ENCODE measurements around the gene OSCAR. TPM values are rescaled to one million over a fixed set of nuclear protein-coding genes. Genes with fewer than 3 reads are reported as not detected.
A peak's percentile ranks its signal among the peaks of the same experiment; 100 is the strongest.

OSCAR gene
- total RNA-seq, 2 experiments from 2014 or later, result 0.17 to 0.36 TPM

DNA sequence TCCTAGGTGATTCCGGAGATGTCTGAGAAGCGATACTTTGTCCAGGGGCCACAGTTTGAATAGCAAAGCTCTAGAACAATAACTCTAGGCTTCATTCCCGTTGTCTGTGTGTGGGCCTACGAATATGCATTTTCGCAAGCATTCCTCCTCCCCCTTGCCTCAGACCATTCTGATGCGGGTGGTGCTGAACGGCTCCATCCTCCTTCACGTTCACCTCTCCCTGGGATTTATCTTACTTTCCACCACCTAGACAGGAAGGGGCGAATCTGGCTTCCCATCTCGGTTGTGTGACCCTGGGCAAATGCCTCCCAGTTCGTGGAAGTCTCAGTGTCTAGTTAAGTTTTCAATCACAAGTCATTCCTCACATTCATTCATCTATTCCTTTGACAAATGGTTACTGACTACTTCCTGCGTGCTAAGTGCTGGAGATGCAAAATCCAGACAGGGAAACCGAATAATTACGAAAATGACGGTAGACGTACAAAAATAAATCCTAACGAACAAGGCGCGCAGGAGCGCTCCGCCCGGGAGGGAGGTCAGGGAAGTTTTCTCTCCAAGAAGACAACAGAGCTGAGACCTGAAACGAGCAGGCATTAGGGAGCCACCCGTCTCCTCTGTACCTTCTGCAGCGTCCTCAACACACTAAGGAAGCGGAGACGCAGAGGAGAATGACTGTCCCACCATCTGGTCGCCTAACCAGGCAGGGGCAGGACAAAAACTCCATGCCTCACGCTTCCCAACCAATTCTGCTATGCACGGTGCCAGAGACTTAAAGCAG, 35.7 kb upstream of the OSCAR start:
- Mint-ChIP-seq H3K27ac (no peak overlapping the region), H3K27me3 (ENCODE audit: low read depth) (no peaks in the 10 kb centered on the region), H3K9me3 (no peaks in the 10 kb centered on the region), H3K4me3 (peak overlapping the region; percentile 83), H3K4me1 (ENCODE audit: low read depth) (peaks cover 35% of the 10 kb centered on the region), H3K36me3 (ENCODE audit: low read depth) (peaks cover 3% of the 10 kb centered on the region)
- CTCF ChIA-PET, result interaction anchor here (1.3 to 1.7 kb wide), 2 partner anchors 34 to 53 kb away, joined by 3 to 4 read pairs; partner anchors contain the start of gene MBOAT7
- DNase-seq, result peak; percentile 21
- intact Hi-C loops (cut with micrococcal nuclease), result loop anchor here (5.0 to 10.0 kb wide), 2 partner anchors 1119 to 1271 kb away; partner anchors contain the start of genes PPP6R1 and UBE2S

DNA sequence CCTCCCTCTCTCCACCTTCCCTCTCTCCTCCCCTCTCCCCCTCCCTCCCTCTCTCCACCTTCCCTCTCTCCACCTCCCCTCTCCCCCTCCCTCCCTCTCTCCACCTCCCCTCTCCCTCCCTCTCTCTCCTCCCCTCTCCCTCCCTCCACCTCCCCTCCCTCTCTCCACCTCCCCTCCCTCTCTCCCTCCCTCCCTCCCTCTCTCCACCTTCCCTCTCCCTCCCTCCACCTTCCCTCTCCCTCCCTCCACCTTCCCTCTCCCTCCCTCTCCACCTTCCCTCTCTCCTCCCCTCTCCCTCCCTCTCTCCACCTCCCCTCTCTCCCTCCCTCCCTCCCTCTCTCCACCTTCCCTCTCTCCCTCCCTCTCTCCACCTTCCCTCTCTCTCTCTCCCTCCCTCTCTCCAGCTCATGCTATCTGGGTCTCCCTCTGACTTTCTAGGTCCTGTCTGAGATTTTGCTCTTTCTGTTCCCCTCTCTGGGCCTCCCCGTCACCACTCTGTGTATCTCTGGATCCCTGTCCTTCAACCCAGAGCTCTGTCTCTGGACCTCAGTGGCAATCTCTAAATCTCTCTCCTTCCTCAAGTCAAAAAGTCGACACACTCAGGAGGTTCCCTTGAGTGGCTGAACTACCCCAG, 33.5 kb upstream of the OSCAR start:
- CTCF ChIA-PET, result no interaction called here
- H3K36me3 Mint-ChIP-seq (ENCODE audit: low read depth), result peaks cover 8% of the 10 kb centered on the region
- intact Hi-C loops (cut with micrococcal nuclease), result loop anchor here (10.0 kb wide), 1 partner anchor 1121 kb away; the partner anchor contains the start of gene PPP6R1
- peaks cover 19% of the 10 kb centered on the region for H3K4me1 Mint-ChIP-seq (ENCODE audit: low read depth)
- no peaks in the 10 kb centered on the region for H3K27me3 Mint-ChIP-seq (ENCODE audit: low read depth)
- no peak overlapping the region for H3K4me3 Mint-ChIP-seq
- no peak for DNase-seq
- H3K9me3 Mint-ChIP-seq, result no peaks in the 10 kb centered on the region
- peak overlapping the region; percentile 14 for H3K27ac Mint-ChIP-seq

- Mint-ChIP-seq H3K9me3 (no peaks in the 10 kb centered on the region), H3K36me3 (ENCODE audit: low read depth) (peaks cover 6% of the 10 kb centered on the region), H3K27me3 (ENCODE audit: low read depth) (no peaks in the 10 kb centered on the region), H3K4me1 (ENCODE audit: low read depth) (peaks cover 14% of the 10 kb centered on the region), H3K27ac (no peak overlapping the region), H3K4me3 (no peak overlapping the region)
- intact Hi-C loops (cut with micrococcal nuclease), result loop anchor here (10.0 kb wide), 1 partner anchor 1121 kb away; the partner anchor contains the start of gene PPP6R1
- DNase-seq, result no peak
- CTCF ChIA-PET, result no interaction called here
Observed at GRCh38 chr19:54133312-54133956, 32.8 kb upstream of the OSCAR start.

GRCh38 chr19:54129617-54129996, 29.0 kb upstream of the OSCAR start:
- CTCF ChIA-PET, result no interaction called here

GRCh38 chr19:54128796-54129616, 28.4 kb upstream of the OSCAR start:
- intact Hi-C loops (cut with micrococcal nuclease), result no loop called here
- no peak overlapping the region for H3K27ac Mint-ChIP-seq
- no peak for DNase-seq
- no peaks in the 10 kb centered on the region for H3K4me1 Mint-ChIP-seq (ENCODE audit: low read depth)
- no peaks in the 10 kb centered on the region for H3K27me3 Mint-ChIP-seq (ENCODE audit: low read depth)
- peaks cover 15% of the 10 kb centered on the region for H3K36me3 Mint-ChIP-seq (ENCODE audit: low read depth)
- CTCF ChIA-PET, result no interaction called here
- no peaks in the 10 kb centered on the region for H3K9me3 Mint-ChIP-seq
- no peak overlapping the region for H3K4me3 Mint-ChIP-seq

More at GRCh38 chr19:54129617-54129996, 29.0 kb upstream of the OSCAR start:
- no peak for DNase-seq
- intact Hi-C loops (cut with micrococcal nuclease), result no loop called here
- Mint-ChIP-seq H3K9me3 (no peaks in the 10 kb centered on the region), H3K4me3 (no peak overlapping the region), H3K4me1 (ENCODE audit: low read depth) (peaks cover 5% of the 10 kb centered on the region), H3K27ac (no peak overlapping the region), H3K36me3 (ENCODE audit: low read depth) (peaks cover 15% of the 10 kb centered on the region), H3K27me3 (ENCODE audit: low read depth) (no peaks in the 10 kb centered on the region)

DNA sequence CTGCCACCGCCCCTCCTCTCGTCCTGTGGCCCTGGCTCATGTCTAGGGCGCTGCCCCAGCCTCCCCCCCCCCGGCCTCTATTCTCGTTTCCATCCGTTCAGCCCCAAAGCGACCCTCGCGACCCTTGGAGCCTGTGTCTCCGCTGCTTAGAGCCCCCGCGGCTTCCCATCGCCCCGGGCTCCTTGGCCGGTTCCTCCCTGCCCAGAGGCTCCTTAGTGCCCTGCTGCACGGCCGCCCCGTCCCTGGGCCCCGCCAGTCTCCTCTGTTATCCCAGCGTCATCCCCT, 27.8 kb upstream of the OSCAR start:
- no peaks in the 10 kb centered on the region for H3K4me1 Mint-ChIP-seq (ENCODE audit: low read depth)

DNA sequence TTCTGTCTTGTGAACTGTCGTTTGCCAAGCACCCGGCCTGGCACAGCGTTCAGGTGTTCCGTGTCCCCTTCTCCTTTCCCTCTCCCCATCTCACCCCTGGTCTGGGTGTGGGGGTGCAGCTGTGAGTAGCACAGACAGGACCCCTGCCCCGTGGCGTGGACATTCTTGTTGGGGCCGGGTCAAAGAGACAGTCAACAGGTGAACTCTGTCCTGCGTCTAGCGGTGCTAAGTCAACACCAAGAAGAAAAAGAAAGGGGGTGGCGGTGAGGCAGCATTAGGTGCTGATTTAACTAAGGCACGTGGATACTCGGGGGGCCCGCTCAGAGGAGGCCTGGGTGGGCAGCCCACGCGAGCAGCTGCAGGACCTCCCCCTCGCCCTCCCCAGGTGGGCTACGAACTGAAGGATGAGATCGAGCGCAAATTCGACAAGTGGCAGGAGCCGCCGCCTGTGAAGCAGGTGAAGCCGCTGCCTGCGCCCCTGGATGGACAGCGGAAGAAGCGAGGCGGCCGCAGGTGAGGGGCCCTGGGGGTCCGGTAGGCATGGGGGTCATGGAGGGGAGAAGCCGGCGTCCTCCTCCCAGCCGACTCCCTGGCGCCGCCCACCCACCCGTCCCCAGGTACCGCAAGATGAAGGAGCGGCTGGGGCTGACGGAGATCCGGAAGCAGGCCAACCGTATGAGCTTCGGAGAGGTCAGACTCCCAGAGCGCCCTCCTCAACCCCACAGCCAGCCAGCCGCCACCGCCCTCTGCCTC, 27.3 kb upstream of the OSCAR start:
- Mint-ChIP-seq H3K4me1 (ENCODE audit: low read depth) (no peaks in the 10 kb centered on the region), H3K4me3 (no peak overlapping the region), H3K27ac (no peak overlapping the region), H3K27me3 (ENCODE audit: low read depth) (no peaks in the 10 kb centered on the region), H3K9me3 (no peaks in the 10 kb centered on the region), H3K36me3 (ENCODE audit: low read depth) (peaks cover 19% of the 10 kb centered on the region)
- intact Hi-C loops (cut with micrococcal nuclease), result no loop called here
- no peak for DNase-seq
- CTCF ChIA-PET, result no interaction called here

More for the DNA sequence above, 27.8 kb upstream of the OSCAR start:
- no peak overlapping the region for H3K27ac Mint-ChIP-seq
- no peaks in the 10 kb centered on the region for H3K9me3 Mint-ChIP-seq
- CTCF ChIA-PET, result no interaction called here
- no peak overlapping the region for H3K4me3 Mint-ChIP-seq
- H3K36me3 Mint-ChIP-seq (ENCODE audit: low read depth), result peaks cover 17% of the 10 kb centered on the region
- no peaks in the 10 kb centered on the region for H3K27me3 Mint-ChIP-seq (ENCODE audit: low read depth)
- DNase-seq, result no peak
- intact Hi-C loops (cut with micrococcal nuclease), result no loop called here

DNA sequence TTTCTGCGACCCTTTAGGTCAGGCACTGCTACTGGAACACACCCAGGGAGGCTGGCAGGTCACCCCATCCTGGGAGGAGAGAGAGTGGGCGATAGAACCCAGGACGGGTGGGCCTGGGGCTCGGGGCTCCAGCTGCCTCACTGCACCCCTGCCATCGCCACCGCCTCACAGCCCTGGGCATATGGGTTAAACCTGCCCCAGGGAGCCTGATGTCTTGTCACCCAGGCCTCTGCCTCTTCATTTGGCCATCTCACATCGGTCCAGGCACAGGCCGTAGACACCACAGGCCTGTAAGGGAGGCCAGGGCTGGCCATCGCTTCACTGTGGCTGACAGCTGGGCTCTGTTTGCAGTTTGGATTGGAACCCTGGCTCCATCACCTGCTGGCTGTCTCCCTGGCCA, 25.1 kb upstream of the OSCAR start:
- Mint-ChIP-seq H3K27ac (no peak overlapping the region), H3K9me3 (no peaks in the 10 kb centered on the region), H3K36me3 (ENCODE audit: low read depth) (peaks cover 28% of the 10 kb centered on the region), H3K27me3 (ENCODE audit: low read depth) (no peaks in the 10 kb centered on the region), H3K4me1 (ENCODE audit: low read depth) (no peaks in the 10 kb centered on the region), H3K4me3 (no peak overlapping the region)
- CTCF ChIA-PET, result no interaction called here
- intact Hi-C loops (cut with micrococcal nuclease), result no loop called here
- DNase-seq, result no peak

- CTCF ChIA-PET, result no interaction called here
- H3K27me3 Mint-ChIP-seq (ENCODE audit: low read depth), result no peaks in the 10 kb centered on the region
- no peak for DNase-seq
- no peaks in the 10 kb centered on the region for H3K9me3 Mint-ChIP-seq
- no peak overlapping the region for H3K27ac Mint-ChIP-seq
- no peaks in the 10 kb centered on the region for H3K4me1 Mint-ChIP-seq (ENCODE audit: low read depth)
- H3K4me3 Mint-ChIP-seq, result no peak overlapping the region
- intact Hi-C loops (cut with micrococcal nuclease), result no loop called here
- H3K36me3 Mint-ChIP-seq (ENCODE audit: low read depth), result peaks cover 30% of the 10 kb centered on the region
Observed at GRCh38 chr19:54124393-54124792, 23.8 kb upstream of the OSCAR start.

- no peak for DNase-seq
- Mint-ChIP-seq H3K27ac (no peak overlapping the region), H3K27me3 (ENCODE audit: low read depth) (no peaks in the 10 kb centered on the region), H3K9me3 (no peaks in the 10 kb centered on the region), H3K36me3 (ENCODE audit: low read depth) (peaks cover 29% of the 10 kb centered on the region), H3K4me1 (ENCODE audit: low read depth) (no peaks in the 10 kb centered on the region), H3K4me3 (no peak overlapping the region)
- CTCF ChIA-PET, result no interaction called here
- intact Hi-C loops (cut with micrococcal nuclease), result no loop called here
Observed at GRCh38 chr19:54123682-54124081, 23.1 kb upstream of the OSCAR start.

GRCh38 chr19:54121259-54121658, 20.7 kb upstream of the OSCAR start:
- intact Hi-C loops (cut with micrococcal nuclease), result no loop called here
- Mint-ChIP-seq H3K4me3 (no peak overlapping the region), H3K4me1 (ENCODE audit: low read depth) (peaks cover 13% of the 10 kb centered on the region), H3K36me3 (ENCODE audit: low read depth) (peaks cover 22% of the 10 kb centered on the region), H3K9me3 (no peaks in the 10 kb centered on the region), H3K27ac (no peak overlapping the region), H3K27me3 (ENCODE audit: low read depth) (no peaks in the 10 kb centered on the region)
- DNase-seq, result no peak
- CTCF ChIA-PET, result no interaction called here
